AG04450 (cell line): ENCODE measurements around the gene KCNN4. TPM values are rescaled to one million over a fixed set of nuclear protein-coding genes. Genes with fewer than 3 reads are reported as not detected.

ENCODE experiments used
- CTCF ChIA-PET: fragments of 300-600, 350-600 bp; formaldehyde crosslinking; extraction: SDS; loops from one replicate; lab custom pipeline; 2022; ENCODE audit warnings: antibody characterized with exemption, inconsistent platforms; lab: Charles Lee
- POLR2A ChIA-PET: fragments of 350-600 bp; formaldehyde crosslinking; extraction: SDS; loops from one replicate; lab custom pipeline; 2021; ENCODE audit warnings: antibody characterized with exemption, inconsistent platforms; lab: Yijun Ruan, JAX
- DNase-seq: peaks from one replicate; pipeline ENCODE4 v3.0.0-alpha.2; 2011; ENCODE audit warnings: low read depth, low spot score
- H3K27ac ChIP-seq: one replicate; pipeline ENCODE4 v1.5.1; 2012; ENCODE audit warnings: low read depth, low read length, control low read depth
- H3K27me3 ChIP-seq: one replicate; pipeline ENCODE4 v1.6.0; 2012; ENCODE audit warnings: low read length; ENCODE audit not compliant: control insufficient read depth, insufficient read depth
- H3K4me3 ChIP-seq: 2 replicates; pipeline ENCODE4 v1.5.1; 2011; ENCODE audit warnings: mild to moderate bottlenecking, low read depth, low read length, control low read depth
- H3K9me3 ChIP-seq: 2 replicates; pipeline ENCODE4 v1.5.1; 2012; ENCODE audit warnings: low read length; ENCODE audit not compliant: control insufficient read depth, insufficient read depth
- polyA plus RNA-seq: library from polyadenylated mRNA; depleted of rRNA; stranded (reverse); fragments of >200 nt; gene quantifications from 2 replicates; pipeline ENCODE4 v1.2.3, GENCODE V29; 2011
- TF ChIP-seq, protein P1 (sequence below): IDR thresholded peaks from 2 replicates; pipeline ENCODE4 v1.5.1; 2011; ENCODE audit warnings: low read depth, low read length, control low read depth, inconsistent platforms

The KCNN4 gene
- polyA plus RNA-seq, 1 experiment: 0.12 TPM

DNA sequence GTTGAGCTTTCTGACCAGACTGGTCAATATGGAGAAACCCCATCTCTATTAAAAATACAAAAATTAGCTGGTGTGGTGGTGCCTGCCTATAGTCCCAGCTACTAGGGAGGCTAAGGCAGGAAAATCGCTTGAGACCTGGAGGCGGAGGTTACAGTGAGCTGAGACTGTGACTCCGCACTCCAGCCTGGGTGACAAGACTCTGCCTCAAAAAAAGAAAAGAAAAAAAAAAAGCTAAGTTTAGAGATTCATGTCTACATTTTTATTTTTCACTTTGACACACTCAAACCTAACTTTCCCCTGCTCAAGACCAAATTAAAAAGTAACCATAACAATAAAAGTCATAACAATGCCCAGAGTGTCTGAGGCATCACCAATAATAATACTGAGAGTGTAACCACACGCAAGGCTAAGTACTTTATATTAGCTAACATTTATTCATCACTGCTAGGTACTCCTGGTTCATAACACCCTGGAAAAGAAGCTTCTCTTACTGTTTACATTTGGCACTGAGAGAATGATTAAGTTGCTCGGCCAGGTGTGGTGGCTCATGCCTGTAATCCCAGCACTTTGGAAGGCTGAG is 59.2 kb downstream of the KCNN4 start:
- ChIA-PET CTCF (no interaction called here), POLR2A (interaction anchor here (0.6 to 1.2 kb wide), 4 partner anchors 21 to 118 kb away, joined by 3 to 4 read pairs (median 4); partner anchors contain the start of gene PLAUR)
- TF ChIP-seq, protein P1, sequence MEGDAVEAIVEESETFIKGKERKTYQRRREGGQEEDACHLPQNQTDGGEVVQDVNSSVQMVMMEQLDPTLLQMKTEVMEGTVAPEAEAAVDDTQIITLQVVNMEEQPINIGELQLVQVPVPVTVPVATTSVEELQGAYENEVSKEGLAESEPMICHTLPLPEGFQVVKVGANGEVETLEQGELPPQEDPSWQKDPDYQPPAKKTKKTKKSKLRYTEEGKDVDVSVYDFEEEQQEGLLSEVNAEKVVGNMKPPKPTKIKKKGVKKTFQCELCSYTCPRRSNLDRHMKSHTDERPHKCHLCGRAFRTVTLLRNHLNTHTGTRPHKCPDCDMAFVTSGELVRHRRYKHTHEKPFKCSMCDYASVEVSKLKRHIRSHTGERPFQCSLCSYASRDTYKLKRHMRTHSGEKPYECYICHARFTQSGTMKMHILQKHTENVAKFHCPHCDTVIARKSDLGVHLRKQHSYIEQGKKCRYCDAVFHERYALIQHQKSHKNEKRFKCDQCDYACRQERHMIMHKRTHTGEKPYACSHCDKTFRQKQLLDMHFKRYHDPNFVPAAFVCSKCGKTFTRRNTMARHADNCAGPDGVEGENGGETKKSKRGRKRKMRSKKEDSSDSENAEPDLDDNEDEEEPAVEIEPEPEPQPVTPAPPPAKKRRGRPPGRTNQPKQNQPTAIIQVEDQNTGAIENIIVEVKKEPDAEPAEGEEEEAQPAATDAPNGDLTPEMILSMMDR: no peak
- Histone ChIP-seq H3K27me3 (no peaks in the 10 kb centered on the region), H3K9me3 (peaks cover 6% of the 10 kb centered on the region; the same call in 1 of the 2 replicates), H3K4me3 (no peak overlapping the region), H3K27ac (no peak overlapping the region)
- no peak for DNase-seq

DNA sequence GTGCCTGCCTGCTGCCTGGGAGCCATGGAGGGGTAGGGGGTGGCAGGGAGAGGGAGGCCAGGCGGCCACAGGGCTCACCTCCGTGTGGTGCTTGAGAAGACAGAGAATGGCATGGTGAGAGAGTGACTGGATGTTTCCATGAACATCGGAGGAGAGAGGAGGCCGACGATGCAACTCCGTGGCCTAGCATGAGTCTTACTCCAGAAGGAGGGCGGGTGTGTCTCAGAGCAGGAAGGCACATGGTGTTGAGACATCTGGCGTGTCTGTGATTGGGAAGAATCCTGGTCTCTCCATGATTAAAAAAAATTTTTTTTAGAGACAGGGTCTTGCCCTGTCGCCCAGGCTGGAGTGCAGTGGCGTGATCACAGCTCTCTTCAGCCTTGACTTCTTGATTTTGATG is 59.8 kb downstream of the KCNN4 start:
- no peaks in the 10 kb centered on the region for H3K27me3 ChIP-seq
- ChIA-PET POLR2A (interaction anchor here (0.6 to 1.2 kb wide), 2 partner anchors 51 to 71 kb away, joined by 4 read pairs; partner anchors contain the start of gene PLAUR), CTCF (interaction anchor here (1.0 kb wide), 1 partner anchor 24 kb away, joined by 3 read pairs; no protein-coding TSS in a partner anchor)

GRCh38 chr19:43719918-43720317 is 60.9 kb downstream of the KCNN4 start:
- DNase-seq: no peak
- no peak overlapping the region for H3K4me3 ChIP-seq
- peaks cover 6% of the 10 kb centered on the region; the same call in 1 of the 2 replicates for H3K9me3 ChIP-seq
- H3K27me3 ChIP-seq: no peaks in the 10 kb centered on the region
- H3K27ac ChIP-seq: no peak overlapping the region
- ChIA-PET POLR2A (no interaction called here), CTCF (interaction anchor here (1.0 kb wide), 1 partner anchor 25 kb away, joined by 3 read pairs; no protein-coding TSS in a partner anchor)
- TF ChIP-seq, protein P1: no peak

More for the DNA sequence above, 59.8 kb downstream of the KCNN4 start:
- no peak overlapping the region for H3K4me3 ChIP-seq
- no peak overlapping the region for H3K27ac ChIP-seq
- TF ChIP-seq, protein P1: no peak
- peaks cover 6% of the 10 kb centered on the region; the same call in 1 of the 2 replicates for H3K9me3 ChIP-seq
- DNase-seq: no peak

- Histone ChIP-seq H3K27ac (no peak overlapping the region), H3K9me3 (peaks cover 6% of the 10 kb centered on the region; the same call in 1 of the 2 replicates), H3K27me3 (no peaks in the 10 kb centered on the region), H3K4me3 (no peak overlapping the region)
- ChIA-PET CTCF (no interaction called here), POLR2A (no interaction called here)
- no peak for DNase-seq
- TF ChIP-seq, protein P1: no peak
Observed at GRCh38 chr19:43719378-43719868, 61.4 kb downstream of the KCNN4 start.
